ENCODE results near the gene KDM8. TPM values are rescaled to one million over a fixed set of nuclear protein-coding genes. Genes with fewer than 3 reads are reported as not detected.

KDM8 gene
- total and polyA plus RNA-seq, 2 donors (not counting 3 experiments of a cell fraction or from before 2014, with no cell fraction given): 5.1 to 8.4 TPM

GRCh38 chr16:27191352-27191924 is 11.9 kb upstream of the KDM8 start:
- no peaks in the 10 kb centered on the region for H3K9me1 ChIP-seq (replicated peaks; ENCODE audit: control insufficient read depth, extremely low read depth, insufficient read depth, low read length)
- TF ChIP-seq POLR2AphosphoS5 (IDR thresholded peaks at IDR 0.05; ENCODE audit: insufficient read depth, low read depth, low read length) (no peak), FOS (IDR thresholded peaks at IDR 0.05; ENCODE audit: borderline replicate concordance, insufficient read depth, low read length) (no peak), GATA2 (IDR thresholded peaks at IDR 0.05; ENCODE audit: insufficient read depth, insufficient read length, low read depth, low read length) (no peak), EZH2 (IDR thresholded peaks at IDR 0.05; ENCODE audit: borderline replicate concordance, low read depth, low read length, severe bottlenecking) (no peak), JUN (IDR thresholded peaks at IDR 0.05; ENCODE audit: borderline replicate concordance, insufficient read depth, insufficient read length, low read depth) (no peak), POLR2A (IDR thresholded peaks at IDR 0.05; ENCODE audit: low read depth, low read length) (no peak), CTCF (IDR thresholded peaks at IDR 0.05; ENCODE audit: extremely low read depth in 1 of 2, insufficient read depth in 1 of 2, low read depth in 1 of 2, low read length in 2 of 2) (no peak), MAX (IDR thresholded peaks at IDR 0.05; ENCODE audit: insufficient read depth, insufficient read length) (no peak), MYC (IDR thresholded peaks at IDR 0.05; ENCODE audit: low read depth, low read length) (no peak)
- FAIRE-seq: no peak
- dilution Hi-C loops (cut with MboI; ENCODE audit: extremely low pct_ligation_motif_present, low sequenced_read_pairs): no loop called here
- ChIA-PET CTCF (interaction anchor here (1.0 to 4.2 kb wide), 2 partner anchors 11 to 12 kb away, joined by 4 to 16 read pairs; no protein-coding TSS in a partner anchor), POLR2A (interaction anchor here (0.8 kb wide), 1 partner anchor 8 kb away, joined by 5 read pairs; no protein-coding TSS in a partner anchor)
- intact Hi-C loops (cut with micrococcal nuclease): no loop called here
- H3K9ac ChIP-seq (replicated peaks; ENCODE audit: extremely low read depth, insufficient read depth, low read length): no peak overlapping the region
- BruUV-seq (replicated peaks): no TSS peak
- no peaks in the 10 kb centered on the region for H3K9me3 ChIP-seq (replicated peaks; ENCODE audit: control insufficient read depth, insufficient read depth, low read length)
- H3K79me2 ChIP-seq (ENCODE audit: control insufficient read depth, insufficient read depth, low read length): no peaks in the 10 kb centered on the region
- DNase-seq (ENCODE audit: low read depth, low spot score): no peak
- peaks cover 5 to 11% of the 10 kb centered on the region in 2 experiments for H3K27me3 ChIP-seq (ENCODE audit: control insufficient read depth in 2 of 2, insufficient read depth in 2 of 2, low read length in 2 of 2)
- H3K4me2 ChIP-seq (ENCODE audit: insufficient read depth, low read length): no peak overlapping the region
- H3K36me3 ChIP-seq (ENCODE audit: control insufficient read depth in 2 of 2, extremely low read depth in 1 of 2, insufficient read depth in 2 of 2, low read length in 2 of 2): no peaks in the 10 kb centered on the region
- H3K4me1 ChIP-seq (ENCODE audit: control insufficient read depth, extremely low read depth, insufficient read depth, low read length): no peaks in the 10 kb centered on the region
- H4K20me1 ChIP-seq (replicated peaks; ENCODE audit: control insufficient read depth, extremely low read depth, insufficient read depth, low read length): no peaks in the 10 kb centered on the region
- H3K27ac ChIP-seq (ENCODE audit: insufficient read depth, low read depth, low read length): no peak overlapping the region
- no peak overlapping the region for H3K4me3 ChIP-seq (replicated peaks in 1 of 3; ENCODE audit: insufficient read depth in 1 of 3, low read depth in 1 of 3, low read length in 3 of 3)
- no peak overlapping the region for H2AFZ ChIP-seq (ENCODE audit: low read depth, low read length)
